GM12892 (cell line): ENCODE data around the gene DPEP2NB.

Experiments used
- POLR2A ChIP-seq: IDR thresholded peaks from 2 replicates; pipeline ENCODE4 v1.6.1; 2011; ENCODE audit warnings: low read depth, low read length, control low read depth
- POLR2AphosphoS5 ChIP-seq: IDR thresholded peaks from 2 replicates; pipeline ENCODE4 v1.6.1; 2011; ENCODE audit warnings: low read depth, low read length, control low read depth
- TAF1 ChIP-seq: IDR thresholded peaks from 2 replicates; pipeline ENCODE4 v1.6.1; 2011; ENCODE audit warnings: low read depth, mild to moderate bottlenecking, control low read depth, low read length, borderline replicate concordance

GRCh38 chr16:68047987-68048386 lies 32.3 kb upstream of the DPEP2NB start:
- TF ChIP-seq POLR2A, result no peak
- TF ChIP-seq POLR2AphosphoS5, result no peak
- TF ChIP-seq TAF1, result no peak
